Spleen (tissue), 11 donors: ENCODE measurements around the gene CDH13. TPM values are rescaled to one million over a fixed set of nuclear protein-coding genes. Genes with fewer than 3 reads are reported as not detected.

Experiments used
- DNase-seq: peaks from one replicate; pipeline ENCODE4 v3.0.0-alpha.2; 2020
- H3K27ac ChIP-seq, 8 donors: fragments of 200-600 bp; sonication (generic) in 7 of 8; 1 replicate in 4 of 8; 2 replicates in 4 of 8; pipeline versions ENCODE4 v1.5.0 to v1.8.0; 2016 to 2021; ENCODE audit warnings: inconsistent platforms in 4 of 8, mild to moderate bottlenecking in 4 of 8, moderate library complexity in 1 of 8
- H3K27me3 ChIP-seq, 7 donors: fragments of 200-600 bp; sonication (generic) in 6 of 7; replicated peaks in 1 of 7; 1 replicate in 4 of 7; 2 replicates in 3 of 7; pipeline versions ENCODE4 v1.5.0 to v1.8.0; 2016 to 2021; ENCODE audit warnings: inconsistent platforms in 3 of 7, mild to moderate bottlenecking in 1 of 7
- H3K36me3 ChIP-seq, 6 donors: fragments of 200-600 bp; sonication (generic) in 5 of 6; 1 replicate in 4 of 6; 2 replicates in 2 of 6; pipeline versions ENCODE4 v1.5.0 to v1.8.0; 2016 to 2021; ENCODE audit warnings: inconsistent platforms in 2 of 6
- H3K4me1 ChIP-seq, 6 donors: fragments of 200-600 bp; sonication (generic) in 5 of 6; 1 replicate in 3 of 6; 2 replicates in 3 of 6; pipeline versions ENCODE4 v1.5.0 to v1.8.0; 2016 to 2021; ENCODE audit warnings: inconsistent platforms in 3 of 6
- H3K4me3 ChIP-seq, 8 donors: fragments of 200-600 bp; sonication (generic) in 7 of 8; 1 replicate in 4 of 8; 2 replicates in 4 of 8; pipeline versions ENCODE4 v1.5.0 to v1.8.0; 2016 to 2021; ENCODE audit warnings: inconsistent platforms in 4 of 8, mild to moderate bottlenecking in 4 of 8, moderate library complexity in 2 of 8
- H3K9me3 ChIP-seq, 8 donors: fragments of 200-600 bp; sonication (generic) in 7 of 8; 1 replicate in 4 of 8; 2 replicates in 4 of 8; pipeline versions ENCODE4 v1.5.0 to v1.8.0; 2016 to 2021; ENCODE audit warnings: inconsistent platforms in 4 of 8
- POLR2A ChIP-seq, 3 donors: fragments of 450-650 bp; IDR thresholded peaks; one replicate each; pipeline ENCODE4 v1.5.1; 2017; ENCODE audit warnings: antibody characterized with exemption in 3 of 3, mild to moderate bottlenecking in 1 of 3
- POLR2AphosphoS5 ChIP-seq, 3 donors: sonication (generic); formaldehyde crosslinking; IDR thresholded peaks; one replicate each; pipeline ENCODE4 v1.5.1; 2017; ENCODE audit warnings: antibody characterized with exemption in 3 of 3
- WGBS, 5 donors: extraction: QIAGEN DNeasy Blood & Tissue Kit in 3 of 5; methylation state at CpG; one replicate each; pipeline versions ENCODE4 v1.1.5 to v1.1.7; 2013 to 2018; 5-methylcytosine and 5-hydroxymethylcytosine counted together
- intact Hi-C: fragments of 100-400 bp; cut with DNase I; formaldehyde crosslinking; loops from one replicate; pipeline ENCODE4 v1.15.0; 2023; ENCODE audit warnings: low total_unique reads
- polyA plus RNA-seq, 3 donors: library from polyadenylated mRNA; stranded (reverse); fragments of 200-250 nt; gene quantifications; one replicate each; pipeline ENCODE4 v1.2.1, GENCODE V29; 2013
- total RNA-seq, 7 donors: library from RNA; depleted of rRNA in 3 of 7; stranded (reverse); fragments of >200 nt in 3 of 7; fragmentation: NEBNext Ultra II Directional in 4 of 7; extraction: Animal tissue kit (Norgen Biotek cat#: 25700) in 4 of 7; gene quantifications; one replicate each; pipeline versions ENCODE4 v1.1.0 to v1.2.1, GENCODE V29; 2016 to 2021
- TF ChIP-seq, protein P1 (sequence below), 11 experiments: fragments of 200-600 bp in 7 of 11; fragments of 450-650 bp in 4 of 11; sonication (generic) in 4 of 11; IDR thresholded peaks in 8 of 11; conservative IDR thresholded peaks in 3 of 11; 1 replicate in 7 of 11; 2 replicates in 4 of 11; pipeline versions ENCODE4 v1.4.0 to v1.8.0; 2016 to 2021; ENCODE audit warnings: antibody characterized with exemption in 11 of 11, inconsistent platforms in 4 of 11, mild to moderate bottlenecking in 1 of 11
- donor health status: healthy with polysubstance abuse.
- donor health status: DM: no; HTN: no; CAD: no; lungs with moderate emphysema.
- donor health status: DM: no; HTN: no; CAD: no.
- donor health status: Bipolar disorder and iron deficiency.
- donor health status: healthy.
- donor health status: DM: no; HTN: no; CAD: no.
- donor health status: DM: yes; HTN: yes; CAD: no.

Gene CDH13
- total and polyA plus RNA-seq, 10 donors: 0.13 to 4.6 (median 1.1) TPM

- TF ChIP-seq POLR2AphosphoS5 (IDR thresholded peaks at IDR 0.05) (no peak), POLR2A (IDR thresholded peaks at IDR 0.05) (no peak)
- peaks cover 0 to 8% (median 0%) of the 10 kb centered on the region in 7 donors for H3K27me3 ChIP-seq
- no peak for DNase-seq
- 52 to 86% (median 65%) methylated on average over 3 of the region's 3 CpGs for WGBS, 5 donors
- H3K9me3 ChIP-seq: no peaks in the 10 kb centered on the region
- intact Hi-C loops: no loop called here
- no peak overlapping the region for H3K27ac ChIP-seq
- no peak overlapping the region for H3K4me3 ChIP-seq
- peaks cover 0 to 39% (median 26%) of the 10 kb centered on the region in 6 donors for H3K4me1 ChIP-seq
- H3K36me3 ChIP-seq: no peaks in the 10 kb centered on the region
Measured at GRCh38 chr16:83839561-83839960, 1212.8 kb downstream of the CDH13 start.

DNA sequence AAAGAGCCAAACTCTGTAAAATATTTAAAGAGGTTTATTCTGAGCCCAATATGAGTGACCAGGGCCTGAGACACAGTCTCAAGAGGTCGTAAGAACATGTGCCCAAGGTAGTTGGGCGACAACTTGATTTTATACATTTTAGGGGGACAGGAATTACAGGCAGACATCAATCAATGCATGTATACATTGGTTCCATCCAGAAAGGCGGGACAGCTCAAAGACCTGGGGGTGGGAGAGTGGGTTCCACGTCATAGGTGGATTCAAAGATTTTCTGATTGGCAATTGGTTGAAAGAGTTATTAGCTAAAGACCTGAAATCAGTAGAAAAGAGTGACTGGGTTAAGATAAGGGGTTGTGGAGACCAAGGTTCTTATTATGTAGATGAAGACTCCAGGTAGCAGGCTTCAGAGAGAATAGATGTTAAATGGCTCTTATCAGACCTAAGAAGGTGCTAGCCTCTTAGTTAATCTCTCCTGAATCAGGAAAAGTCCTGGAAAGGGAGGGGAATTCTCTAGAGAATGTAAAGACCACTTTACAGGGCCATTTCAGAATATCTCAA lies 1213.4 kb downstream of the CDH13 start:
- peaks cover 0 to 8% (median 0%) of the 10 kb centered on the region in 7 donors for H3K27me3 ChIP-seq
- no peaks in the 10 kb centered on the region for H3K36me3 ChIP-seq
- no peaks in the 10 kb centered on the region for H3K9me3 ChIP-seq
- H3K4me1 ChIP-seq: peaks cover 0 to 40% (median 26%) of the 10 kb centered on the region in 6 donors
- no peak for DNase-seq
- no peak overlapping the region for H3K4me3 ChIP-seq
- no peak overlapping the region for H3K27ac ChIP-seq
- 64 to 97% (median 81%) methylated on average over 4 of the region's 4 CpGs for WGBS, 5 donors
- intact Hi-C loops: no loop called here
- TF ChIP-seq, protein P1, sequence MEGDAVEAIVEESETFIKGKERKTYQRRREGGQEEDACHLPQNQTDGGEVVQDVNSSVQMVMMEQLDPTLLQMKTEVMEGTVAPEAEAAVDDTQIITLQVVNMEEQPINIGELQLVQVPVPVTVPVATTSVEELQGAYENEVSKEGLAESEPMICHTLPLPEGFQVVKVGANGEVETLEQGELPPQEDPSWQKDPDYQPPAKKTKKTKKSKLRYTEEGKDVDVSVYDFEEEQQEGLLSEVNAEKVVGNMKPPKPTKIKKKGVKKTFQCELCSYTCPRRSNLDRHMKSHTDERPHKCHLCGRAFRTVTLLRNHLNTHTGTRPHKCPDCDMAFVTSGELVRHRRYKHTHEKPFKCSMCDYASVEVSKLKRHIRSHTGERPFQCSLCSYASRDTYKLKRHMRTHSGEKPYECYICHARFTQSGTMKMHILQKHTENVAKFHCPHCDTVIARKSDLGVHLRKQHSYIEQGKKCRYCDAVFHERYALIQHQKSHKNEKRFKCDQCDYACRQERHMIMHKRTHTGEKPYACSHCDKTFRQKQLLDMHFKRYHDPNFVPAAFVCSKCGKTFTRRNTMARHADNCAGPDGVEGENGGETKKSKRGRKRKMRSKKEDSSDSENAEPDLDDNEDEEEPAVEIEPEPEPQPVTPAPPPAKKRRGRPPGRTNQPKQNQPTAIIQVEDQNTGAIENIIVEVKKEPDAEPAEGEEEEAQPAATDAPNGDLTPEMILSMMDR (IDR thresholded peaks at IDR 0.05 in 8 of 11, conservative IDR thresholded peaks at IDR 0.05 in 3 of 11): no peak
- TF ChIP-seq POLR2A (IDR thresholded peaks at IDR 0.05) (no peak), POLR2AphosphoS5 (IDR thresholded peaks at IDR 0.05) (no peak)

- 62 to 72% (median 70%) methylated on average over 7 of the region's 7 CpGs for WGBS, 5 donors
- intact Hi-C loops: no loop called here
- H3K36me3 ChIP-seq: no peaks in the 10 kb centered on the region
Measured at GRCh38 chr16:83842291-83842690, 1215.5 kb downstream of the CDH13 start.

GRCh38 chr16:83842756-83843507 lies 1216.2 kb downstream of the CDH13 start:
- peak overlapping the region in 1 of 8 donors; percentile 36 for H3K4me3 ChIP-seq
- no peaks in the 10 kb centered on the region for H3K9me3 ChIP-seq
- H3K27me3 ChIP-seq: peaks cover 0 to under 1% (median 0%) of the 10 kb centered on the region in 7 donors
- H3K4me1 ChIP-seq: peaks cover 0 to 43% (median 26%) of the 10 kb centered on the region in 6 donors
- no peak for TF ChIP-seq POLR2A (IDR thresholded peaks at IDR 0.05)
- TF ChIP-seq, protein P1 (IDR thresholded peaks at IDR 0.05 in 8 of 11, conservative IDR thresholded peaks at IDR 0.05 in 3 of 11): no peak
- no peak for TF ChIP-seq POLR2AphosphoS5 (IDR thresholded peaks at IDR 0.05)
- H3K36me3 ChIP-seq: no peaks in the 10 kb centered on the region
- WGBS, 5 donors: 28 to 39% (median 33%) methylated on average over 9 of the region's 9 CpGs
- intact Hi-C loops: no loop called here
- no peak for DNase-seq
- H3K27ac ChIP-seq: peak overlapping the region in 4 of 8 donors; percentile 13 to 65 (median 26)

More at GRCh38 chr16:83842291-83842690, 1215.5 kb downstream of the CDH13 start:
- H3K27ac ChIP-seq: no peak overlapping the region
- no peaks in the 10 kb centered on the region for H3K9me3 ChIP-seq
- no peak overlapping the region for H3K4me3 ChIP-seq
- TF ChIP-seq POLR2A (IDR thresholded peaks at IDR 0.05) (no peak), POLR2AphosphoS5 (IDR thresholded peaks at IDR 0.05) (no peak)
- DNase-seq: no peak
- peaks cover 0 to 36% (median 22%) of the 10 kb centered on the region in 6 donors for H3K4me1 ChIP-seq
- H3K27me3 ChIP-seq: peaks cover 0 to 7% (median 0%) of the 10 kb centered on the region in 7 donors

- intact Hi-C loops: no loop called here
- H3K36me3 ChIP-seq: no peaks in the 10 kb centered on the region
- H3K27ac ChIP-seq: peak overlapping the region in 3 of 8 donors; percentile 13 to 65 (median 24)
- WGBS, 5 donors: 31 to 56% (median 45%) methylated on average over 10 of the region's 10 CpGs
- H3K4me1 ChIP-seq: peaks cover 0 to 46% (median 27%) of the 10 kb centered on the region in 6 donors
- no peak for DNase-seq
- H3K4me3 ChIP-seq: peak overlapping the region in 1 of 8 donors; percentile 36
- no peaks in the 10 kb centered on the region for H3K27me3 ChIP-seq
- TF ChIP-seq POLR2AphosphoS5 (IDR thresholded peaks at IDR 0.05) (no peak), POLR2A (IDR thresholded peaks at IDR 0.05) (no peak)
- TF ChIP-seq, protein P1 (IDR thresholded peaks at IDR 0.05 in 8 of 11, conservative IDR thresholded peaks at IDR 0.05 in 3 of 11): no peak
- H3K9me3 ChIP-seq: no peaks in the 10 kb centered on the region
Measured at GRCh38 chr16:83843657-83844056, 1216.9 kb downstream of the CDH13 start.
